HG02852 (cell line): Measurements from ENCODE around the gene VPS29.
"Not testable (repeated sequence)": the region's sequence is repeated elsewhere in the genome, so short reads cannot be mapped to it uniquely, and the experiment has no call there.

ENCODE experiments used
- ATAC-seq: cut with Tn5 transposase; IDR thresholded peaks from one replicate; pipeline ENCODE4 v1.9.1; 2021; ENCODE audit warnings: mild to moderate bottlenecking, moderate library complexity; ENCODE audit not compliant: unreplicated experiment

VPS29 gene

GRCh38 chr12:110528277-110528839, 26.4 kb upstream of the VPS29 start:
- ATAC-seq, result no peak

- ATAC-seq, result not testable (repeated sequence)
These were observed 19.2 kb upstream of the VPS29 start for GRCh38 chr12:110520876-110521712.

- not testable (repeated sequence) for ATAC-seq
These were observed 16.1 kb upstream of the VPS29 start for GRCh38 chr12:110518014-110518413.

DNA sequence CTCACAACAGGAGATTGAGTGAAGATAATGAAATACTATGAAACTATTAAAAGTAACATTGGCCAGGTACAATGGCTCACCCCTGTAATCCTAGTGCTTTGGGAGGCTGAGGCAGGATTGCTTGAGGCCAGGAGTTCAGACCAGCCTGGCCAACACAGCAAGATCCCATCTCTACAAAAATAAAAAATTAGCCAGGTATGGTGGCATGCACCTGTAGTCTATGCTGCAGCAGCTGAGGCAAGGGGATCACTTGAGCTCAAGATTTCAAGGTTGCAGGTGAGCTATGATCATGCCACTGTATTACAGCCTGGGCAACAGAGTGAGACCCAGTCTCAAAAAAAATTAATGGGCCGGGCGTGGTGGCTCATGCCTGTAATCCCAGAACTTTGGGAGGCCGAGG, 15.1 kb upstream of the VPS29 start:
- ATAC-seq, result no peak

GRCh38 chr12:110514363-110514762, 12.5 kb upstream of the VPS29 start:
- no peak for ATAC-seq

DNA sequence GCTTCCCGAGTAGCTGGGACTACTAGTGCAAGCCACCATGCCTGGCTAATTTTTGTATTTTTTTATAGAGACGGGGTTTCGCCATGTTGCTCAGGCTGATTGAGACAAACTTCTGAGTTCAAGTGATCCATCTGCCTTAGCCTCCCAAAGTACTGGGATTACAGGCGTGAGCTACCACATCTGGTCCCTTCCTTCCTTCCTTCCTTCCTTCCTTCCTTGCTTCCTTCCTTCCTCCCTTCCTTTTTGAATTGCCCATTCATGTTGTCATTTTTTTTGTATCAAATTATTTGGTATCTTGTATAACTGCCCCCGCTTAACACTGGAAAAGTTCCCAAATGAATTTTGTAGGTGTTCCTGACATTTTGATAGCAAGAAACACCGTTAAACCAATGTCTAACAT, 11.9 kb upstream of the VPS29 start:
- ATAC-seq, result no peak

GRCh38 chr12:110508071-110508586, 6.2 kb upstream of the VPS29 start:
- no peak for ATAC-seq

GRCh38 chr12:110505332-110505731, 3.4 kb upstream of the VPS29 start:
- no peak for ATAC-seq

DNA sequence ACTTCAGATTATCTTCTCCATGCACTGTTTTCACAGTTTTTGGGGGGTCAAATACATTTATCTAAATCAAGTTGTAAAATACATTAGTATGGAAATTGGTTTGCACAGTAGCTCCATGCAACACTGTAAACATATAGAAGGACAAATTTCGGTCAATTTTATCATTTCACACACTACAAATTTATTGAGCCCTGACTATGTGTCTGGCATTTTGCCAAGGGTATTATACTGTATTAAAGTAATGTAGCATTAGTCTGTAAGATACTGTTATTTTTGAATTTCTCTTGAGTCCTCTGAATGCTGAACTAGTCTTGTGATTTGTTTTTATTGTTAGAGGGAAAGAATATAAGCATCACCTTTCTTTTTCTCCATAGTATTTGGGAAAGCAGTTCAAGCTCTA, 1.5 kb upstream of the VPS29 start:
- ATAC-seq, result no peak

DNA sequence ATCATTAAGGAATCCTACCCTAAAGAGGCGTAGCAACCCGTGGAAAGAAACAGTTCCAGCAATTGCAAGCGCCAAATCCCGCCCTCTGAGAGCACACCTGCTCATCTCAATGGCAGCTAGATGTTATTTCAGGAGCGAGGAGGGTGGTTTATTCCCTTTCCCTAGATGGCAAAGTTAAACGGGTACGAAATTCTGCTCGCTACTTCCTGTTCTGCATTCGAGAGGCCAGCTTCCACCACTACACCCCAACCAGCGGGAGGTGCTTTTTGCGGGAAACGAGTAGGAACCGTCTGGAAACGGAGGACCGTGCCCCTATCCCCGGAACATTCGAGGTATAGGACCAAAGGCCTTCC, 536 bp downstream of the VPS29 start:
- ATAC-seq, result peak; percentile 10

DNA sequence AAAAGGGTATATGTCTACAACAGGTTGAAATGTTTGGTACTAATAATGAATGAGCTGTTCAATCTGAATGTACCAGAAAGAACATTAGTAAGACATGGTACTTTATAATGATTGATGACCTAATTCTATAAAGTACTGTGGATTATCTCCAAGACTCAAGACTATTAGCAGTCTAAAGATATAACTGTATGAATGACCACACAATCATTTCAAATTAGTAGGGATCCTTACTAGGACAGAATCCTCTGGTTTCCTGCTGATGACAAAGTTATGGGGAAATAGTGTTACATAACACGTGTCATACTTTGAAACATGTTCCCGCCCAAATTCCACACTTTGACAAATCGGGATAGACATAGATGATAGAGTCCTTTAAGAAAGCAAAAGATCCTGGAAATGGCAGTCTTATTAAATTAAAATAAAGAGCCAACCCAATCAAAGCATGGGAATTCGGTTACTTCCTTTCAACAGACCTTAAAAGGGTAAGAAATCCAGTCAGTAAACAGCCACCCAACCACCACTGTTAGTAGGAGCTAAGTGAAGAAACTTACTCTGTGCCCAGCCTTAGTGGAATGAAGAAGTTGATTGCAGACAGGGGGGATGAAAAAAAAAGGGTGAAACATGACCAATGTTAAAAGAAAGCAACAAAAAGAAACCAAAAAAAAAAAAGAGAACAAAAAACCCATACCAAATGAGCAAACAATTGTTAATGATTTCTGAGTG, 2.8 kb downstream of the VPS29 start:
- ATAC-seq, result no peak

DNA sequence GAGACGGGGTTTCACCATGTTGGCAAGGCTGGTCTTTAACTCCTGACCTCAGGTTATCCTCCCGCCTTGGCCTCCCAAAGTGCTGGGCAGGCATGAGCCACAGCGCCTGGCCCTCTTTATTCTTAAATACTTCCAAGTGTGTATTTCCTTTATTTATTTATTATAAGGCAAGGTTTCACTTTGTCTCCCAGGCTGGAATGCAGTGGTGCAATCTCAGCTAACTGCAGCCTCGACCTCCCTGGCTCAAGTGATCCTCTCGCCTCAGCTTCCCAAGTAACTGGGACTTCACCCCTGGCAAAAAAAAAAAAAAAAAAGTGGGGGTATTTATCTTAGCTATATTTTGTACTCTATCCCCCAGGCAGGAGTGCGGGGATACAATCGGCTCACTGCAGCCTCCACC, 26.5 kb downstream of the VPS29 start:
- ATAC-seq, result no peak

DNA sequence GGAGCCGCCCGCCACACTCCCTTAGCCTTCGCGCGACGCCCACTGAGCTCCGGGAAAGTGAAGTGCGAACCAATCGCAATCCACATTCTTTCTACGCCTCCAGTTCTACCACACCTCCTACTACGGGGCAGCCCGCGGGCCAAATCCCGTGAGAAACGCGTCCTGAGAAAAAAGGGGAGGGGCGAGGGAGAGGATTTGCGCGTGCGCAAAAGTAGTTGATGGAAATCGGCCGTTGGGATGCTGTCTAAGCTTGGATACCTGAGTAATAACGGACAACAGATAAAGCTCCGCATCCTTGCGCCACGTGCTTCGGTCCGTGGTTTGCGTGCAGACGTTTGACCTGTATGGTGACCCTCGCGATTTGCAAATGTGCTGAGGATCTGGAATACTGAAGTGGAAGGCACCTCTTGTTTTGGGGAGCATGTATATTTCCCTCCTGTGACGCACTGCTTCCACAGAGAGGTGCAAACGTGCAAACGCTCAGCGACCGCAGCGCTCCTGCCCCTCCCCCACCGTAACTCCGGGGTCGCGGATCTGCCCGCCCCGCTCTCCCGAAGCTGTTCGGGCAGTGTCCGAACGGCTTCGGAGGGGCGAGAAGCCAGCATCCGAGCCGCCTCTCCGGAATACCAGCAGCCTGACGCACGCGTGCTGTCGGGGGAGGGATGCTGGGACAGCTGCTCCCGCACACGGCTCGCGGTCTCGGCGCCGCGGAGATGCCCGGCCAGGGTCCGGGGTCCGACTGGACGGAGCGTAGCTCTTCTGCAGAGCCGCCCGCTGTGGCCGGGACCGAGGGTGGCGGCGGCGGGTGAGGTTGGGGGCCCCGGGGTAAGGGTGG, 33.5 kb downstream of the VPS29 start, which contains the start of the genes FAM216A and GPN3:
TSS of gene FAM216A (plus strand) at position 632 of the 835 bp plus-strand sequence. CDS start at position 663, 31 bp downstream.
TSS of gene GPN3 (minus strand) at position 44 of the 835 bp plus-strand sequence. CDS start 54 bp downstream, outside the sequence.
- ATAC-seq, result peak; percentile 74

DNA sequence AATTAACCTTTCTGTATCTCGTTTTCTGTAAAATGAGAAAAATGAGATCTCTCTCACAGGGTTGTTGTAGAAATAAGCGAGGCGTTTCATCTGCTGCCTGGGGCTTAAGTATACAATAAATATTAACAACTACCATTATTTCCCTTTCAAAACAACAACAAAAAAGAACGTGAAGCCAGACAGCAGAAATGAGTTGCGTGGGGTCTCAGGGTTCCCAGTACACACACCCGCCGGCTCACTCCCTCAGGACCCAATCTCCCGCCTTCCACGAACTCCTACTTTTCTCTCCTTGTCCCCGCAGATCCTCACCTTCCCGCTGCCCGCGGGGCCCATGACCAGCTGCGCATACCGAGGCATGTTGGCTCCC, 34.1 kb downstream of the VPS29 start:
- no peak for ATAC-seq

DNA sequence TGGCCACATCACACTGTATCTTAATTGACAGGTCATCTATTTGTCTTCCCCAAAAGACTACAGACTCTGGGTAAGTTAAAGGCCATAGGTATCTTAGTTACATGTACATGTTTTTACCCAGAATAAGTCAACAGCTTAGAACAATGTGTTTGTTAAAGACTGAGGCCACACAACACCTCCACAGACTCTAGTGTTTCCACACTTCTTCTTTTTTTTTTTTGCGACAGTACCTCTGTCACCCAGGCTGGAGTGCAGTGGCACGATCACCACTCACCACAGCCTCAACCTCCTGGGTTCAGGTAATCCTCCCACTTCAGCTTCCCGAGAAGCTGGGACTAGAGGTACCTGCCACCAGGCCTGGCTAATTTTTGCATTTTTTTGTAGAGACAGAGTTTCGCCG, 35.1 kb downstream of the VPS29 start:
- ATAC-seq, result no peak

GRCh38 chr12:110465765-110466164, 36.1 kb downstream of the VPS29 start:
- ATAC-seq, result not testable (repeated sequence)

DNA sequence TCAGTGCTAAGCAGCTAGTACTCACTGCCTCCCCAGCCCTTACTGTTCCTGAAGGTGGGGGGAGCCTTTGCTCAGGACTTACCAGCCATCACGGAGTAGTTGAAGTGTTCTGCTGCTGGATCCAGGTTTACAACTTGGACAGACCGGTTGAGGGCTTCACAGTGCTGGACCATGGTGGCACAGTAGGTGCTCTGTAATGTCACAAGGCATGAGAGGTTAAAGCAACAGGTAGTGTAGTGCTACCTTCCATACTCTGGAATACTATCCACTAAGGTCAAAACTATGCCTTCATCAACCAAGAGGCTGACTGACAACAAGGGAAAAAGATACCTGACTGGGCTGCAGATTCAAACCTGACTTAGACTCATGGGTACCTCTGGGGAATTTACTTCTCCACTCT, 36.9 kb downstream of the VPS29 start:
- ATAC-seq, result no peak

DNA sequence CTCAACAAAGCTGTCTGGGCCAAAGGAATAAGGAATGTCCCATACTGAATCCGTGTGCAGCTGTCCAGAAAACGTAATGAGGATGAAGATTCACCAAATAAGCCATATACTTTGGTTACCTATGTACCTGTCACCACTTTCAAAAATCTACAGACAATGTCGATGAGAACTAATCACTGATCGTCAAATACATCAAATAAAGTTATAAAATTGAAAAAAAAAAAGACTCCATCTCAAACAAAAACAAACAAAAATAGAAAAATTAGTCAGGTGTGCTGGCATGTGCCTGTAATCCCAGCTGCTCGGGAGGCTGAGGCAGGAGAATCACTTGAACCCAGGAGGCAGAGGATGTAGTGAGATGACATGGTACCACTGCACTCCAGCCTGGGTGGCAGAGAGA, 40.7 kb downstream of the VPS29 start:
- not testable (repeated sequence) for ATAC-seq

- ATAC-seq, result no peak
These were observed 43.2 kb downstream of the VPS29 start for GRCh38 chr12:110458756-110459155.

- no peak for ATAC-seq
These were observed 48.2 kb downstream of the VPS29 start for GRCh38 chr12:110453569-110454296.
